Rectal smooth muscle tissue (tissue), 1 donor: ENCODE measurements around the gene NEURL1.

Experiments
- H3K27ac ChIP-seq: one replicate; pipeline ENCODE4 v1.7.0; 2013; ENCODE audit warnings: low read depth, low read length, inconsistent platforms
- H3K27me3 ChIP-seq: one replicate; pipeline ENCODE4 v1.7.0; 2013; ENCODE audit warnings: low read length; ENCODE audit not compliant: control insufficient read depth, insufficient read depth
- H3K36me3 ChIP-seq: one replicate; pipeline ENCODE4 v1.7.0; 2013; ENCODE audit warnings: low read length; ENCODE audit not compliant: control insufficient read depth, insufficient read depth
- H3K4me1 ChIP-seq: one replicate; pipeline ENCODE4 v1.7.0; 2013; ENCODE audit warnings: low read length; ENCODE audit not compliant: control insufficient read depth, insufficient read depth
- H3K4me3 ChIP-seq: one replicate; pipeline ENCODE4 v1.7.0; 2013; ENCODE audit warnings: low read length
- H3K9ac ChIP-seq: one replicate; pipeline ENCODE4 v1.7.0; 2013; ENCODE audit warnings: low read length

The NEURL1 gene

DNA sequence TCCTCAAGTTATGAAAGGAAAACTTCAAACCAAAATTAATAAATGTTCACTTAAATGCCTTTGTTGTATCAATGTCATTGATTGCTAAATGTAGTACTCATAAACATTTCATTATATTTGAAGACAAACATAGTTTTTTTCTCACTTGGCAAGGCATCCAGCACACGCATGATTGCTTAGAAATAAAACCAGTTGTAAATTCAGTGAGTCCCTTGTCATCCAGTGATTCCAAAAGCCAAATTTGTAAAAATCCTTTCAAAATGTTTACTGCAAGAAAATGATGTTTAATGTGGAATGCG is 6.1 kb upstream of the NEURL1 start:
- Histone ChIP-seq H3K36me3 (no peaks in the 10 kb centered on the region), H3K27me3 (peaks cover 4% of the 10 kb centered on the region), H3K27ac (no peak overlapping the region), H3K4me3 (no peak overlapping the region), H3K4me1 (peaks cover 6% of the 10 kb centered on the region), H3K9ac (no peak overlapping the region)

DNA sequence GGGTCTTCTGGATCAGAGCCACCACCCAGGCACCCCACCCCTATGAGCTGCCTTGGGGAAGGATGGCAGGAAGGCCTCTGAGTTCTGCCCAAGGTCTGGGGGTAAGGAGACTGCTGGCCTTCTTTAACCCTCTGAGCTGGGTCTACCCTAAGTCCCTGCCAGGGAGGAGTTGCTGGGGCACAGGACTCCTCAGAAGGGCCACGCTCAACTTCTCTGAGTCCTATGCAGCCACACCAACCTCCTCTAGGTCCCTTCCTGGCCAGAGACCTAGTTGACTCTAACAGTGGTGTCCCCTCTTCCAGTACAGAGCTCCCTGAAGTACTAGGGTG is 2.6 kb upstream of the NEURL1 start:
- H3K36me3 ChIP-seq, result no peaks in the 10 kb centered on the region
- H3K9ac ChIP-seq, result no peak overlapping the region
- H3K4me3 ChIP-seq, result no peak overlapping the region
- peaks cover 10% of the 10 kb centered on the region for H3K27me3 ChIP-seq
- H3K27ac ChIP-seq, result no peak overlapping the region
- peaks cover 6% of the 10 kb centered on the region for H3K4me1 ChIP-seq

DNA sequence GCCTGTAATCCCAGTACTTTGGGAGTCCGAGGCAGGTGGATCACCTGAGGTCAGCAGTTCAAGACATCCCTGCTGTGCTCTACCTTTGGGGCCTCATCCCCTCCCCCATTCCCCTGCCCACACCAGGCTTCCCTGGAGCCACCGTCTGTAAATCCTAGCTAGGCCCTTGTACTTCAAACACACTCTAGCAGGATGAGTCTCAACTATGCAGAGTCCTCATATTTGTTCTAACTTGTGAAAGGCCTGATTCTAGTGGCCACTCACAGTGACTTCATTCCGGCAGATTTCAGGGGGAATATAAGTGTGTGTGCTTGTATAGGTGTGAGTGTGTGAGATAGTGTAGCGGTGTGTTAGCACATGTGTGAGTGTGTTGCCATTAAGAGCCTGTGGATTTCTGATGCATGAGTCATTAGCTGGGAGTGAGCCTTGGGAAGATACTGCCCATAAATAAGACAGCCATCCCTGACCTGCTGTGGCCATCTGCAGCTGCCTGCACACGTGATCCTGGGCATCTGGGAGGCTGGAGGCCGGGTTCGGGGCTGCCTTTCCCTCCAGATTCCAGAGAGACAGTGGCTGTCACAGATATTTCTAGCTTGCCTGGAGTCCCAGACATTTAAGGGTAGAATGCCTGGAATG is 1.7 kb upstream of the NEURL1 start:
- H3K4me1 ChIP-seq, result no peaks in the 10 kb centered on the region
- H3K9ac ChIP-seq, result no peak overlapping the region
- H3K4me3 ChIP-seq, result no peak overlapping the region
- H3K36me3 ChIP-seq, result no peaks in the 10 kb centered on the region
- H3K27ac ChIP-seq, result no peak overlapping the region
- peaks cover 10% of the 10 kb centered on the region for H3K27me3 ChIP-seq

DNA sequence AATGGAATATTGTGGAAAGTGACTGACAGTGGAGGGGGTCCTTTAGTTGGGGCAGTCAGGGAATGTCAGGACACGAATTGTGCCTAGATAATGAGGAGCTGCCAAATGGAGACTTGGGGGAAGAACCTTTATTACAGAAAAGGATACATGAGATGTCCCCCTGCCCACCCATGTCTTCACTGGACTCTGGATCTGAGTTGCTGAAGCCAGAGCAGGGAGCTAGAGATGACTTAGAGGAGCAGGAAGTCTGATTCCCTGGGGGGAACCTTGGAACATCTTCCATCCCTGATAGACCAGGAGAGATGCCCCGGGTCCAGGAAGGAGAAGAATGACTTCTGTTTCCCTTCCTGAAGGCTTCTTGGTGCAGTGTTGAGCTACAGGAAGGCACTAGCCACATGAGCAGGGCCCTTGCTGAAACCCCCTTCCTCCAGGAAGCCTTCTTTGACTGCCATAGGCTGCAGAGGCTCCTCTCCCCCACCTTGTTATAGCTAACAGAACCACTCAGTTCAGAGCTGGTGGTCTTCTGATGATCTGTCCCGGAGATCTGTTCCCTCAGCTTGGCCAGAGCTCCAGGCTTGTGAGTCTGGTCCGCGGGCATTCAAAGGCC is 747 bp upstream of the NEURL1 start:
- Histone ChIP-seq H3K36me3 (no peaks in the 10 kb centered on the region), H3K4me3 (peak overlapping the region; percentile 52), H3K27me3 (peaks cover 10% of the 10 kb centered on the region), H3K9ac (no peak overlapping the region), H3K4me1 (no peaks in the 10 kb centered on the region), H3K27ac (no peak overlapping the region)

DNA sequence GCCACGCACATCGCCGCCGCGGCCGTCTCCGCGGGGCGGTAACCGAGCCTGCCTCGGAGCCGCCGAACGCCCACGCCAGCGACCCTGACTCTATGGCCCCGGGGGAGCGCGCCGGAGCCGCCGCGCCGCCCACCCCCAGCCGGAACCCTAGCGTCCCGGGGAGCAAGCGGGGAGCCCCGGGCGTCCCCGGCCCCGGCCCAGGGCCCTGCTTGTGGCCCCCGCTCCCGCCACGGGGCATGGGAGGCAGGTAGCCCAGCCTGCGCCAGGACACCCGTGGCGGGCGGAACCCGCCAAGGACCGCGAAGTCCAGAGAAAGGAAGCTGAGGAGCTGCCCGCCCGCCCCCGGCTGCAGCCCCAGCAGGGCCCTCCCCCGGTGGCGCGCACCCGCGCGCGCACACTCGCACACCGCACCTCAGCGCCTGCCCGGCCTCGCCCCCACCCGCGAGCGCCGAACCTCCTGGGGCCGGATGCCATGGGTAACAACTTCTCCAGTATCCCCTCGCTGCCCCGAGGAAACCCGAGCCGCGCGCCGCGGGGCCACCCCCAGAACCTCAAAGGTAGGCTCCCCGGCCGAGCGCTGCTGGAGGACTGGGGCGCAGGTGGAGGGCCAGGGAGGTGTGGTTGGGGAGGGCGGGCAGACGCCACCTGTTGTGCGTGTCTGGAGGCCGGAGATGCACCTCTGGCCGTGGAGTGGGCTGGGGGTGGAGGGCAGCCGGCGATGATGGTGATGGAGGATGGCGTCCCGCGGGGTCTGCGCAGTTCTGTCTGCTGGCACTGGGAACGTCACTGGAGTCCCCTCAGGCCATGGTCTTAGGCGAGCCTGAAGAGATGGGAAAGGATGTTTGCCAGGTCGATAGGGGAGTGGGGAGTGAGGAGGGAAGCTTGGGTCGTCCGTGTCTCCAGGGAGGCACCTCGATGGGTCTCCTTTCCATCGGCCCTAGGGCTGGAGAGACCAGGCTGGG is 692 bp downstream of the NEURL1 start:
- Histone ChIP-seq H3K4me3 (peak overlapping the region; percentile 52), H3K27me3 (peaks cover 10% of the 10 kb centered on the region), H3K36me3 (no peaks in the 10 kb centered on the region), H3K27ac (no peak overlapping the region), H3K9ac (no peak overlapping the region), H3K4me1 (no peaks in the 10 kb centered on the region)

DNA sequence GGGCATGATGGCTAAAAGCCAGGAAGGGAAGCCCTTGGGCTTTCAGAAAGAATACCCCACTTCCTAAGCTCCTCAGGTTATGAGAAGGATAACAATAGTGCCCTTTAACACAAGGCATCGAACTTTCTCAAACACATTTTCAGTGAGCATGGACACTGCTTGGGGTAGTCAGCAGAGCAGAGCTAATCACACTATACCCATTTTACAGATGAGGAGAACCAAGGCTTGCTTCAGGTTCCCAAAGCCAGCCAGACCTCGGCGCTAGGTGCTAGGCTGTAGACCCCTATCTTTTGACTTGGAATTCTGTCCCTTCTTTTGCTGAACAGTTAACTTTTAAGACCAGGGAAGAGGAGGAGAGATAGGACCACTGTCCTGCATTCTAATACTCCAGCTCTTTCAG is 1.8 kb downstream of the NEURL1 start:
- Histone ChIP-seq H3K4me3 (no peak overlapping the region), H3K4me1 (no peaks in the 10 kb centered on the region), H3K36me3 (no peaks in the 10 kb centered on the region), H3K27me3 (peaks cover 10% of the 10 kb centered on the region), H3K27ac (no peak overlapping the region), H3K9ac (no peak overlapping the region)

DNA sequence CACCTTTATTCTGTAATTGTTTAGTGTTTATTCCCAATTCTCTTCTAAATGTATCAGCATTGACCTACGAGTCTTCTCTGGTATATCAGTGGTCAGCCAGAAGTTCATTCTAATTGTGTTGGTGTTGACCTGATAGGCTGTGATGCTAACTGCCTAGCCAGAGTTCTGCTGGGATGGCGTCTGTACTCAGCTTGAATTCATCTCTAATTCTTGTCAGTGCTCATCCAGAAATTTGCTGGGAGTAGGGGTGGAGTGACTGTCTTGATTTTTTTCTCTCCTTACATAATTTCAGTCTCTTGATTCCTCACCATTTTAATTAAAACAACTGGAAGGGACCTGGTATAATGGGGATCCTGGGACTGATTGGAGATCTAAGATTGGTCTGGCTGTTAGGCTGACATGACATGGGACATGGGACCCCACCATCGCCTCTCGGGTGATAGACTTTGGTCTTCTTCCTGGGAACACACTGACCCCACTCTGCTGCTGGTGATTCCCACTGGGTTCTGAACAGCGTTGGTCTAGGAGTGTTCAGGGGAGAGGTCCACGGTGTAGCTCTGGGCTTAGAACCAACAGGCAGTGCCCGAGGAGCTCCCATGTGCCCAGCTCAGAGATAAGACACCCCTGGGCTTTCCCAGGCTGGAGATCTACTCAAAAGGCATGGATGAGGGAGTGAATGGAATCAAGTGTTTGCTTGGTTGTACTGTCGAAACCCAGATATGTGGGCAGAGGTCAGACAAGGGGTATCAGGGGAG is 3.8 kb downstream of the NEURL1 start:
- no peak overlapping the region for H3K27ac ChIP-seq
- H3K27me3 ChIP-seq, result peaks cover 10% of the 10 kb centered on the region

DNA sequence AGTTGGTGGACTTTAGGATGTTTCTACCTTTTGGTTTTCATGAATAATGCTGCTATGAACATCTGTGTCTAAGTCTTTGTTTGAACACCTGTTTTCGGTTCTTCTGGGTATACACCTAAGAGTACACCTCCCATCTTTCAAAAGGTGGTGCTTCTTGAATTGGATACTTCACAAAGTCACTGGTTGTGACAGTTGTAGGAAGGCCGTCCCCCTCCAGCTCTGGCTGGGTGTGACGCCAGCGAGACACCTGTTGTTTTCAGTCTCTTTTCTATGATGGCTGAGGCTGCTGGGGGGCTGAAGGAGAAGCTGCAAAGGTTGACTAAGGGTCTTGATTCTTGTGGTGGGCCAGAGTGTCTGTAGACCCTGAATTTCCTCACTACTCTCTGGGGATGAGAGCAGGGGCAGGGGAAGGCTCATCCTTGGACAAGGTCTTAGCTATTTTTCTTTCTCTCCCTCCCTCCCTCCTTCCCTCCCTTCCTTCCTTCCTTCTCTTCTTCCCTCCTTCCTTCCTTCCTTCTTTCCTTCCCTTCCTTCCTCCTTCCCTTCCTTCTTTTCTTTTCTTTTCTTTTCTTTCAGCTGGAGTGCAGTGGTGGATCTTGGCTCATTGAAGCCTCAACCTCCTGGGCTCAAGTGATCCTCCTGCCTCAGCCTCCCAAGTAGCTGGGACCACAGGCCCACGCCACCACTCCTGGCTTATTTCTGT is 5.6 kb downstream of the NEURL1 start:
- H3K27ac ChIP-seq, result no peak overlapping the region
- peaks cover 7% of the 10 kb centered on the region for H3K27me3 ChIP-seq
- no peaks in the 10 kb centered on the region for H3K4me1 ChIP-seq
- H3K9ac ChIP-seq, result no peak overlapping the region
- H3K36me3 ChIP-seq, result no peaks in the 10 kb centered on the region
- no peak overlapping the region for H3K4me3 ChIP-seq

More for the DNA sequence above, 3.8 kb downstream of the NEURL1 start:
- Histone ChIP-seq H3K4me3 (no peak overlapping the region), H3K36me3 (no peaks in the 10 kb centered on the region), H3K4me1 (no peaks in the 10 kb centered on the region), H3K9ac (no peak overlapping the region)

DNA sequence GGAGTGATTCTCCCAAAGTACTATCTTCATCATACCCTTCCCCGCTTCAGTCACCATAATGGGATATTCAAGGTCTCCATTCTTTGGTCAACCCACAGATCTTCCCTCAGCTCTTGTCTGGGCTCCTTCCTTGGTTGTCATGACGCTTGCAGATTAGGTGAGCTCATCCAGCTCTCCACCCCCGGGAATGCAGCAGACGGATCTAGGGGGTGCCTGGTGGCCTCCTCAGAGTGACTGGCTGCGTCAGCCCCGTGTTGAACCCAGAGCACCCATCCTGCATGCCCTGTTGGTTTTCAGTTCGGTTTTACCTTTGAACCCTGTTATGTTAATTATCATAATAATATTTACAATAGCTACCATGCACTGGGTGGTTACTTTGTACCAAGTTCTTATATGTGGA is 6.4 kb downstream of the NEURL1 start:
- Histone ChIP-seq H3K4me1 (no peaks in the 10 kb centered on the region), H3K9ac (no peak overlapping the region), H3K27me3 (peaks cover 2% of the 10 kb centered on the region), H3K36me3 (no peaks in the 10 kb centered on the region), H3K27ac (no peak overlapping the region), H3K4me3 (no peak overlapping the region)

DNA sequence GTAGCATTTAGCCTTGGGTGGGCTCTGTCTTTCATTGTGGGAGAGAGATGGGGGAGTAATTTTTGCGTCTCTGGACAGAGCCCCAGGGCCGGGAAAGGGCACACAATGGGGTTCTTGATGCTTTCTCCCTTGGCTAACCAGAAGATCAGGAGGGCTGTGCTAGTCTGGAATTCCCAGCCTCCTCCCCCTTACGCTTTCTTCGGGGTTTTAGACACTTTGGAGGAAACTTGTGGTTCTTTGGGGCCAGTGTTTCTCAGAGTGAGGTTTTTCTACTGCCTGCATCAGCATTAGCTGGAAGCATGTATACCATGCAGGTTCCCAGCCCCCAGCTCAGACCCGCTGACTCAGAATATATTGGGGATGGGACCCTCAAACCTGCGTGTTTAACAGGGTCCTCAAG is 7.0 kb downstream of the NEURL1 start:
- Histone ChIP-seq H3K9ac (no peak overlapping the region), H3K27me3 (no peaks in the 10 kb centered on the region), H3K4me1 (no peaks in the 10 kb centered on the region), H3K36me3 (no peaks in the 10 kb centered on the region), H3K27ac (no peak overlapping the region), H3K4me3 (no peak overlapping the region)

DNA sequence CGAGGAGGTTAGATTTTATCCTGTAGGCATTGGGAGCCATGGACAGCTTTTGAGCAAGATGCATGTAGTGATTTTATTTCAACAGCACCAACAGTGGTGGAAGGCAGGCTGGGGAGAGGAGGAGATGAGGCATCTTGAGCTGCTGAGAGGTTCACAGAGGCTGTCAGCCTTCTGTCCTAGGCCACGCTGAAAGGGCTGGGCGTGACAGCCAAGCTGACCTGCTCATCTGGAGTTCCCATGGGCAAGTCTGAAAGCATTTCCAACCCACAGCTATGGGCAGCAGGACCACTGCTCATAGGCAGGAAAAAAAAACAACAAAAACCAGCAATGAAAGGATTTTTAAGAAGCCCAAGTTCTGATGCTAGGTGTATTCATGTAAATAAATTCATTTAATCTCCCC is 7.7 kb downstream of the NEURL1 start:
- no peak overlapping the region for H3K27ac ChIP-seq

More for the DNA sequence above, 7.7 kb downstream of the NEURL1 start:
- Histone ChIP-seq H3K9ac (no peak overlapping the region), H3K4me1 (no peaks in the 10 kb centered on the region), H3K36me3 (no peaks in the 10 kb centered on the region), H3K4me3 (no peak overlapping the region), H3K27me3 (no peaks in the 10 kb centered on the region)
